Posterior vena cava (tissue), 2 donors: ENCODE results near the gene CILP2. TPM values are rescaled to one million over a fixed set of nuclear protein-coding genes. Genes with fewer than 3 reads are reported as not detected.

ENCODE experiments used
- DNase-seq: peaks from one replicate; pipeline ENCODE4 v3.0.0-alpha.2; 2020; ENCODE audit warnings: low spot score
- intact Hi-C, 2 donors: fragments of 100-400 bp; cut with DNase I; formaldehyde crosslinking; loops; one replicate each; pipeline versions ENCODE4 v1.14.1 to v1.14.2; 2022 to 2023
- total RNA-seq, 2 donors: library from RNA; stranded (reverse); fragmentation: NEBNext Ultra II Directional; extraction: Animal tissue kit (Norgen Biotek cat#: 25700); gene quantifications; one replicate each; pipeline ENCODE4 v1.2.1, GENCODE V29; 2021
- donor health status: DM: yes; HTN: yes; CAD: no.
- donor health status: DM: yes; HTN: yes; CAD: no.

The CILP2 gene
- total RNA-seq, 2 donors from 2014 or later, result 0.67 to 2.3 TPM

DNA sequence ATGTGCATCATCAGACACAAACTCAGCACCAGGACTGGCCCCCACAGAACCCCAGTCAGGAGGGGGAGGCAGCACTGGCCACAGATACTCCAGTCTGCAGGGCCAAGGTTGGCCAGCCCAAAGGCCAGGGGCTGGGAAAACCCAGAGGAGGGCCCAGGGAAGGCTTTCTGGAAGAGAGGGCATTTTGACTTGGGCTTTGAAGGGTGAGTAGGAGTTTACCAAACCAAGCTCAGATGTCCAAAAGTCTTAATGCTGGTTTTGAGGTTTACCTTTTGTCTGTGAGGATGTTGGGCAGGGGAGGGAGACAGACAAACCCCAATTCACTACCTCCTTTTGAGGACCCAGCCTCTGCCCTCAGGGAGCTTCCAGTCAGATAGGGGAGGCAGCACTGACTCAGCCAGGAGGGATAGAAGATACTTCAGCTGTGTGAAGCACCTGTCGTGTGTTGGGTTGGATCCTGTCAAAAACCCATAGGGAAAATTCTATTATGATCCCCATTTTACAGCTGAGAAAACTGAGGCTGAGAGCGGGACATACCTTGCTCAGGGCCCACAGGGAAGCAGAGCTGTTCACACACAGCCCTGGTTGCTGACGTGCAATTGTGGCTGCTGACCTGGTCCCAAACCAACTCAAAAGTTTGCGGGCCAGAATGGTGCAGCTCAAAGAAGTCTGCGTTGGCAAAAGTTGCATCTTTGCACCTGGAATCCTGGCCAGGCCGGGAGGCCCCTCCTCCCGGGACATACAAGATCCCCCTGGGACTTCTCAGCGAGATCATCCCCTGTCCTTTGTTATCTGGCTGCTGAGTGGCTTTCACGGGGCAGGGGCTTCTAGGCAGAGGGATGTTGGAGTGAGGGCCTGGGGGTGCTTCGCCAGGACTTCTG lies 13.1 kb downstream of the CILP2 start:
- no peak for DNase-seq

GRCh38 chr19:19551853-19552192 lies 13.8 kb downstream of the CILP2 start:
- intact Hi-C loops, result loop anchor here in 1 of 2 donors (10.0 kb wide), 1 partner anchor 83 kb away; no protein-coding TSS in a partner anchor

More for the DNA sequence above, 13.1 kb downstream of the CILP2 start:
- intact Hi-C loops, result loop anchor here in 1 of 2 donors (10.0 kb wide), 1 partner anchor 84 kb away; no protein-coding TSS in a partner anchor

DNA sequence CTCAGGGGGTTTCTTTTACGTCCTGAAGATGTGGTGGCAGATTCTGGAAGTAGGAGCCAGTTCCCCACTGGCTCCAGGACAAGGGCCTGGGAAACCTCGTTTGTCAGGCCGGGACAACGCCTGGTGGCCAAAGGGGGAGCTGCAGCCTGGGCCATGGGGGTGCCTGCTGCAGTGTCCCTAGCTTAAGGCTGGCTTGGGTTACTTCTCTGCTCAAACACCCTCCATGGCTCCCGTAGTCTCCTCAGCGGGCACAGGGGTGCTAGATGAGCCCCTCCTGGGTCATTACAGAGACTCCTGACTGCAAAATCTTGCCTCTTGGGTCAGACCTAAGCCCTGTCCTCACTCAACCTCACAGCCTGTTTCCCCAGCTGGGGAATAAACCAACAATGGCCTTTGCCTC lies 14.7 kb downstream of the CILP2 start:
- peak; percentile 78 for DNase-seq
- intact Hi-C loops, result loop anchor here in 1 of 2 donors (10.0 kb wide), 1 partner anchor 82 kb away; no protein-coding TSS in a partner anchor

More at GRCh38 chr19:19551853-19552192, 13.8 kb downstream of the CILP2 start:
- no peak for DNase-seq

- DNase-seq, result no peak
- intact Hi-C loops, result loop anchor here in 1 of 2 donors (10.0 kb wide), 1 partner anchor 81 kb away; no protein-coding TSS in a partner anchor
Observed at GRCh38 chr19:19553670-19554069, 15.6 kb downstream of the CILP2 start.

DNA sequence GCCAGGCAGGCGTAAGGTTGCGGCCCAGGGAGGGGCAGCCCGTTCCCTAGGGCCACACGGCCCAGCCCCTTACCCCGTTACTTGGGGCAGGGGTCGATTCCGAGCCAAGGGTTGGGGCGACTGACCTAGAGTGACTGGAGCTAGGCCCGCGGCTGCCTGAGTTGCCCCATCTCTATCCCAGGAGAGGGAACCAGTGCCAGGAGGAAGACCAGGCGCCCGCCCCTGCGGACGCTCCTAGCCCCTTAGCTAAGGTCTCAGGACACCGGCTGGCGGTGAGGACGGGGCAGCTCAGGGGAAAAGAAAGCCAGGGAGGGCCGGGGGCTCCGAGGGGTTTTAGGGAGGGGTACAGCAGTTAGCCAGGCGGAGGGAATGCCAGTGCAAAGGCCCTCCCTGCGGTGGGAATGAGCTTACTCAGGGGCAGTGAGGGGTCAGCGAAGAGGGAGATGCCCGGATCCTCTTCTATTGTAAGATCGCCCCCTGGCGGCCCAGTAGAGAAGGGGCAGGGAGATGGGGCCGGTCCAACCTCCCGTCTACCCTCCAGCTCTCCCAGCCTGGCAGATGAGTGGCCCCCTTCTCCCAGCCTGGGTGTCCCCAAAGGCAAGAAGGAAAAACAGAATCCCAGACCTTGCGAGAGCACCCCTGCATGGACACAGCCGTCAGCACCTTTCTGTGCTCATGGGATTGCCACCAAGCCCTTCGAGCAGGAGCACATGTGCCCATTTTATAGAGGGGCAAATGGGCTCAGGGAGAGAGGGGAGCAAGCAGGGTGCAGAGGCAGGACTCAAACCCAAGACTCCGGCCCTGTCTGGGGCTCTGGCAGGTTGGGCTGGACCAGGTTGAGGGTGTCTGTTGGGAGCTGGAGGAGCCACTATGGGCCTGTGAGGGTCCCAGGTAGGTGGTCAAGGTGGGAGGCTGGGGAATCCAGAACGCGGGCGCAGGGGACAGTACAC lies 16.3 kb downstream of the CILP2 start:
- no peak for DNase-seq
- intact Hi-C loops, result loop anchor here in 1 of 2 donors (10.0 kb wide), 1 partner anchor 80 kb away; no protein-coding TSS in a partner anchor

- intact Hi-C loops, result loop anchor here in 1 of 2 donors (10.0 kb wide), 1 partner anchor 77 kb away; no protein-coding TSS in a partner anchor
- no peak for DNase-seq
Observed at GRCh38 chr19:19558055-19558454, 20.0 kb downstream of the CILP2 start.

GRCh38 chr19:19558636-19559035 lies 20.6 kb downstream of the CILP2 start:
- DNase-seq, result no peak
- intact Hi-C loops, result loop anchor here in 1 of 2 donors (10.0 kb wide), 1 partner anchor 76 kb away; no protein-coding TSS in a partner anchor

DNA sequence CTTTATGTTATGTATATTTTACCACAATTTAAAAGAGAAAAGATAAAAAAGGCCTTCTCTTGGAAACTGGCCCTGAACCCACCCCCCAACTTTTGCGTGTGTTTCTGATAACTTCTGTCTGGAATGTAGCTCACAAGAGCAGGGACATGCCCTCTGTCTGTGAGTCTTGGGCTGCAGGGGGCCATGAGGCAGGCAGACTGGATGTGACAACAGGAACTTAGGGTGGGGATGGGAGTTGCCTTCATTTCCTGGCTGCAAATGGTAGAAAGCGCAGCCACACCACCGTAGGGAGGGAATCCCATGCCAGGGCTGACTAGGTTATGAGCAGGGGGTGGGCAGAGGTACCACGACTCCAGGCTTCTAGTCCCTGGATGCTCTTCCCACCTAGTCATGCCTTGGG lies 21.9 kb downstream of the CILP2 start:
- intact Hi-C loops, result loop anchor here in 1 of 2 donors (10.0 kb wide), 1 partner anchor 75 kb away; no protein-coding TSS in a partner anchor
- no peak for DNase-seq

GRCh38 chr19:19561946-19562664 lies 24.0 kb downstream of the CILP2 start:
- no peak for DNase-seq
- intact Hi-C loops, result no loop called here

- DNase-seq, result no peak
- intact Hi-C loops, result no loop called here
Observed at GRCh38 chr19:19562665-19563347, 24.7 kb downstream of the CILP2 start.

DNA sequence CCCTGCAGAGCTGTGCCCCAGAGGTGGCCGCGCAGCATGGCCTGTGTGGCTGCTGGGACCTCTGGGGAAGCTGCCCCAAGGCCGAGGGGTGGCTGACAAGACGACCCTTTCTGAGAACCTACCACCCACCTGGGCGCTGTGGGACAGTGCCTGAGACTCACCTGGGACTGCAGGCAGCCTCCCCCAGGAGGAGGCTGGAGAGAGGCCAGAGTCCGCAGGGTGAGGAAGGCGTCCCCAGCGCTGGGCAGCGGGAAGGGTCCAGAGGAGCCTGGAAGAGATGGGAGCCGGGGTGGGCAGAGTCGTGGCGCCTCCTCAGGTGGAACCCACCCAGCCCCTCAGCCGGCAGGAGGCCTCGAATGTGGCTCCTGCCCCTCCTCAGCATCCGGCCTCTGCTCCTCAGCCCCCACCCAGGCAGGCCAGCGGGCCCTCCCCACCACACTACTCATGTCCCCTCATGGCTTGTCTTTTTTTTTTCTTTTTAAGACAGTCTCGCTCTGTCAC lies 25.3 kb downstream of the CILP2 start:
- intact Hi-C loops, result no loop called here

DNA sequence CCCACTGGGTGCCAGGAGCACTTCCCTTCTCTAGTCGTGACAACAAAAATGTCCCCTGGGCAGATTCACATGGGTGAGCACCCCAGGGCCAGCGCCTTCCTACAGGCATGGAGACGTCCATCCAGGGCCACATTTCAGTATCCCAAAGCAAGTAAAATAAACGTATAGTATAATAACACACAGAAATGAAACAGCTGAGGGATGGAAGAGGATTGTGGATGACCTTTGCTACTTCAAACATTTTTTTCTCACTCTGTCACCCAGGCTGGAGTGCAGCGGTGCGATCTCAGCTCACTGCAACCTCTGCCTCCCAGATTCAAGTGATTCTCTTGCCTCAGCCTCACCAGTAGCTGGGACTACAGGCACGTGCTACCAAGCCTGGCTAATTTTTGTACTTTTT lies 28.2 kb downstream of the CILP2 start:
- intact Hi-C loops, result no loop called here
- DNase-seq, result no peak

More for the DNA sequence above, 25.3 kb downstream of the CILP2 start:
- no peak for DNase-seq

GRCh38 chr19:19567391-19567790 lies 29.3 kb downstream of the CILP2 start:
- intact Hi-C loops, result no loop called here
- no peak for DNase-seq

DNA sequence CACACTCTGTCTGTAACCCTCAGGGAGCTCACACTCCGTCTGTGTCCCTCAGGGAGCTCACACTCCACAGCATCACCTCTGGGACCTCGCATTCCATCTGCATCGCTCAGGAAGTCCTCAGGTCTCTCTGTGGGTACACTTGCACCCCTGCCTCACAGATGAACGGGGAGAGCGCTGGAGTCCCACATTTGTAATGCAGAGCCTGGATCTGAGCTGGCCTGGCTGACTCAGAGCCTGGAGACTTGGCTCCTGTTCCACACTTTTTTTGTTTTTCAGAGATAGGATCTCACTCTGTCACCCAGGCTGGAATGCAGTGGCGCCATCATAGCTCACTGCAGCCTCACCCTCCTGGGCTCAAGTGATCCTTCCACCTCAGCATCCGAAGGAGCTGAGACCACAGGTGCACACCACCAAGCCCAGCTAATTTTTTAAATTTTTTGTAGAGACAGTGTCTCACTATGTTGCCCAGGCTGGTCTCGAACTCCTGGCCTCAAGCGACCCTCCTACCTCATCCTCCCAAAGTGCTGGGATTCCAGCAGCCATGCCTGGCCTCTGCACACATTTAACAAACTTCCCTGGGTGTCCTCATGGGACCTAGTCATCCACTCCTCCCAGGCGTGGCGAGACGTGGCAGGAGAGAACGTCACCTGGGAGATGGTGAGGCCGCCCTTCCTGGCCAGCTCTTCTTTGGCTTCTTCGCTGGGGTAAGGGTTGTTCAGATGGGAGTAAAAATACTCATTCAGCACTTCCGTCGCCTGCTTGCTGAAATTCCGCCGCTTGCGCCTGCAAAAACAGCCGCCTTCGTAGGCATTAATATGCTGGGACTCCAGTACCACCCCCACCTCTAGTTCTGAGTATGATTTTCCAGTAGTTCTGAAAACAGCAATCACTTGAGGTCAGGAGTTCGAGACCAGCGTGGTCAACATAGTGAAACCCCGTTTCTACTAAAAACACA lies 31.0 kb downstream of the CILP2 start:
- DNase-seq, result no peak

GRCh38 chr19:19570571-19570970 lies 32.5 kb downstream of the CILP2 start:
- intact Hi-C loops, result no loop called here
- no peak for DNase-seq

More for the DNA sequence above, 31.0 kb downstream of the CILP2 start:
- intact Hi-C loops, result no loop called here

DNA sequence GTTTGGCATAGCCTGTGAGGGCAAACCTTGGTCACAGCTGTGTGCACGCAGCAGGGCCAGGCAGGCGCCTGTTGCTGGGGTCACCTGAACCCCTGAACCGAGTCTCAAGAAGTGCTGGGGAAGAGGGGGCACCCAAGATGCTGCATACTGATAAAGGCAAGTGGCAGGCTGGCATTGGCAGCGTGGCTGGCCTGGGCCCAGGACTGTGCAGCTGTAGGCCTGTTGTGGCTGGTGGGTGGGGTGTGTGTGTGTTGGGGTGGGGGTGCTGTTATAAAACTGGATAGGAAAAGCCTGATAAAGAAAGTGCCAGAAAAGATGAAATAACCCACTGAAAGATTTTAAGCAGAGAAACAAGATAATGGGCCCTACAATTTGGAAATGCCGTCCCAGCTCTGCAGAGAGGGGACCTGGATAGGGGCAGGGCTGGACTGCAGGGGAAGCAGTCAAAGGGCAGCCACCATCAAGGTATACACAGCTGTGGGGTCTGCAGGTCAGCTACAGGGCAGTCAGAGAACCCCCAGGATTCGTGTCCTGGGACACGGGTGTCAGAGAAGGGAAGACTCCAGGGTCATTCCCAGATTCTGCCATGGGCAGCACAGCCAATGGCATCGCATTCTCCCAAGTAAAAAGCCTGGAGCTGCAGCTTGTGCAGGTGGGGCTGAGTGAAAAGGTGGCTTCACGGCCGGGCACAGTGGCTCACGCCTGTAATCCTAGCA lies 33.2 kb downstream of the CILP2 start:
- intact Hi-C loops, result no loop called here
- DNase-seq, result no peak
